ENCODE data around the gene KCNH4. TPM values are rescaled to one million over a fixed set of nuclear protein-coding genes. Genes with fewer than 3 reads are reported as not detected.
A peak's percentile ranks its signal among the peaks of the same experiment; 100 is the strongest.

The KCNH4 gene
- total and polyA plus RNA-seq, 2 of the 13 experiments (the other 11 are each of a cell fraction or from before 2014, with no cell fraction given): 0.01 to 0.09 TPM

GRCh38 chr17:42120770-42121769 is 59.9 kb downstream of the KCNH4 start, which contains the start of gene KAT2A (continued):
- TF ChIP-seq, protein P1, sequence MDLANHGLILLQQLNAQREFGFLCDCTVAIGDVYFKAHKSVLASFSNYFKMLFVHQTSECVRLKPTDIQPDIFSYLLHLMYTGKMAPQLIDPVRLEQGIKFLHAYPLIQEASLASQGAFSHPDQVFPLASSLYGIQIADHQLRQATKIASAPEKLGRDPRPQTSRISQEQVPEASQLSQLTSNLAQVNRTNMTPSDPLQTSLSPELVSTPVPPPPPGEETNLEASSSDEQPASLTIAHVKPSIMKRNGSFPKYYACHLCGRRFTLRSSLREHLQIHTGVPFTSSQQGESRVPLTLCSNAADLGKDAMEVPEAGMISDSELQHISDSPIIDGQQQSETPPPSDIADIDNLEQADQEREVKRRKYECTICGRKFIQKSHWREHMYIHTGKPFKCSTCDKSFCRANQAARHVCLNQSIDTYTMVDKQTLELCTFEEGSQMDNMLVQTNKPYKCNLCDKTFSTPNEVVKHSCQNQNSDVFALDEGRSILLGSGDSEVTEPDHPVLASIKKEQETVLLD (CRISPR knock-in tag; IDR thresholded peaks at IDR 0.05; ENCODE audit: low read depth): no peak
- peak; percentile 49; the same call in 1 of the 2 replicates for TF ChIP-seq SALL2 (CRISPR knock-in tag; IDR thresholded peaks at IDR 0.05)
- TF ChIP-seq FOXO1 (CRISPR knock-in tag; IDR thresholded peaks at IDR 0.05): 0 out of 2 replicates have a peak, but pooled peaks have one; percentile 34
- TF ChIP-seq, protein P2, sequence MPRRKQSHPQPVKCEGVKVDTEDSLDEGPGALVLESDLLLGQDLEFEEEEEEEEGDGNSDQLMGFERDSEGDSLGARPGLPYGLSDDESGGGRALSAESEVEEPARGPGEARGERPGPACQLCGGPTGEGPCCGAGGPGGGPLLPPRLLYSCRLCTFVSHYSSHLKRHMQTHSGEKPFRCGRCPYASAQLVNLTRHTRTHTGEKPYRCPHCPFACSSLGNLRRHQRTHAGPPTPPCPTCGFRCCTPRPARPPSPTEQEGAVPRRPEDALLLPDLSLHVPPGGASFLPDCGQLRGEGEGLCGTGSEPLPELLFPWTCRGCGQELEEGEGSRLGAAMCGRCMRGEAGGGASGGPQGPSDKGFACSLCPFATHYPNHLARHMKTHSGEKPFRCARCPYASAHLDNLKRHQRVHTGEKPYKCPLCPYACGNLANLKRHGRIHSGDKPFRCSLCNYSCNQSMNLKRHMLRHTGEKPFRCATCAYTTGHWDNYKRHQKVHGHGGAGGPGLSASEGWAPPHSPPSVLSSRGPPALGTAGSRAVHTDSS (CRISPR knock-in tag; conservative IDR thresholded peaks at IDR 0.05): no peak
- TF ChIP-seq SAP130 (CRISPR knock-in tag; IDR thresholded peaks at IDR 0.05; ENCODE audit: low read depth): peak; percentile 89
- TF ChIP-seq ZNF713 (CRISPR knock-in tag; IDR thresholded peaks at IDR 0.05): 0 out of 2 replicates have a peak, but pooled peaks have one; percentile 32
- TF ChIP-seq ZNF446 (CRISPR knock-in tag; IDR thresholded peaks at IDR 0.05): no peak
- peak; percentile 38; the same call in 1 of the 2 replicates for TF ChIP-seq TSC22D2 (CRISPR knock-in tag; IDR thresholded peaks at IDR 0.05; ENCODE audit: borderline replicate concordance)
- TF ChIP-seq HOXA9 (CRISPR knock-in tag; IDR thresholded peaks at IDR 0.05; ENCODE audit: borderline replicate concordance): no peak
- peak; percentile 86 for TF ChIP-seq YEATS4 (CRISPR knock-in tag; IDR thresholded peaks at IDR 0.05; ENCODE audit: borderline replicate concordance)
- TF ChIP-seq ZNF501 (CRISPR knock-in tag; IDR thresholded peaks at IDR 0.05): peak; percentile 78
- no peak for TF ChIP-seq JUN (CRISPR knock-in tag; IDR thresholded peaks at IDR 0.05)
- TF ChIP-seq ZNF572 (CRISPR knock-in tag; IDR thresholded peaks at IDR 0.05): peak; percentile 74; the same call in 1 of the 2 replicates
- TF ChIP-seq ZZZ3 (CRISPR knock-in tag; IDR thresholded peaks at IDR 0.05; ENCODE audit: borderline replicate concordance): no peak
- TF ChIP-seq ZNF781 (CRISPR knock-in tag; IDR thresholded peaks at IDR 0.05; ENCODE audit: borderline replicate concordance, not compliant biosample characterization): peak; percentile 74
- peak; percentile 44 to 59; a peak in 3 of 4 replicates for TF ChIP-seq HMGXB4 (CRISPR knock-in tag; IDR thresholded peaks at IDR 0.05; ENCODE audit: borderline replicate concordance in 1 of 2, low read depth in 1 of 2)
- TF ChIP-seq ZNF619 (CRISPR knock-in tag; IDR thresholded peaks at IDR 0.05): 0 out of 2 replicates have a peak, but pooled peaks have one; percentile 21
- TF ChIP-seq NR2C2 (CRISPR knock-in tag; IDR thresholded peaks at IDR 0.05; ENCODE audit: borderline replicate concordance): peak; percentile 72

Data from HepG2 (cell line).